ENCODE data around the gene RPL36AL.
"Not testable (repeated sequence)": the region's sequence is repeated elsewhere in the genome, so short reads cannot be mapped to it uniquely, and the experiment has no call there.

Gene RPL36AL

DNA sequence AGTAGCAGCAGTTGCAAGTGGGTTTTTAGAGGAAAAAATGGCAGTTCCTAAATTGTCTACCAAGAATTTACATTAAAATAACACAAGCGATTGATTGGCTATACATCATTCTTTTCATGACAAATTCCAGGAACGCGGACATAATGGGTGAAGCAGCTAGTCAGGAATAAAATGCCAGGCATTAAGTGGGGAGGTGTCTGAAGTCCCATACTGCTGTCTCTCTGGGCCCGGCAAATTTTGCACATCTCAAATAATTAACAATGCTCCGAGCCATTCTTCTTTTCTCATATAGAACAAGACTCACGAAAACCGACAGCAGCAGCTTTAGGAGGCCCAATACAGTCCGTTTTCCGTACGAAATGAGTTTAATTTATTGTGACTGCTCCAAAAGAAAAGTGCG is 696 bp downstream of the RPL36AL start:
- CTCF ChIA-PET = interaction anchor here (1.3 to 5.1 kb wide), 3 partner anchors 8 to 33 kb away, joined by 3 to 30 read pairs (median 6); partner anchors contain the start of gene RPS29
- H3K4me3 ChIP-seq (ENCODE audit: low read depth, low read length) = peak overlapping the region; percentile 93
- DNase-seq (ENCODE audit: low read depth, low spot score) = no peak
- POLR2A ChIA-PET = interaction anchor here (0.7 to 2.4 kb wide), 11 partner anchors 7 to 157 kb away, joined by 3 to 23 read pairs (median 5); partner anchors contain the start of genes DNAAF2, KLHDC2, LRR1 and RPS29
- TF ChIP-seq, protein P1, sequence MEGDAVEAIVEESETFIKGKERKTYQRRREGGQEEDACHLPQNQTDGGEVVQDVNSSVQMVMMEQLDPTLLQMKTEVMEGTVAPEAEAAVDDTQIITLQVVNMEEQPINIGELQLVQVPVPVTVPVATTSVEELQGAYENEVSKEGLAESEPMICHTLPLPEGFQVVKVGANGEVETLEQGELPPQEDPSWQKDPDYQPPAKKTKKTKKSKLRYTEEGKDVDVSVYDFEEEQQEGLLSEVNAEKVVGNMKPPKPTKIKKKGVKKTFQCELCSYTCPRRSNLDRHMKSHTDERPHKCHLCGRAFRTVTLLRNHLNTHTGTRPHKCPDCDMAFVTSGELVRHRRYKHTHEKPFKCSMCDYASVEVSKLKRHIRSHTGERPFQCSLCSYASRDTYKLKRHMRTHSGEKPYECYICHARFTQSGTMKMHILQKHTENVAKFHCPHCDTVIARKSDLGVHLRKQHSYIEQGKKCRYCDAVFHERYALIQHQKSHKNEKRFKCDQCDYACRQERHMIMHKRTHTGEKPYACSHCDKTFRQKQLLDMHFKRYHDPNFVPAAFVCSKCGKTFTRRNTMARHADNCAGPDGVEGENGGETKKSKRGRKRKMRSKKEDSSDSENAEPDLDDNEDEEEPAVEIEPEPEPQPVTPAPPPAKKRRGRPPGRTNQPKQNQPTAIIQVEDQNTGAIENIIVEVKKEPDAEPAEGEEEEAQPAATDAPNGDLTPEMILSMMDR (IDR thresholded peaks at IDR 0.05; ENCODE audit: insufficient read depth, low read length, missing control alignments) = no peak

DNA sequence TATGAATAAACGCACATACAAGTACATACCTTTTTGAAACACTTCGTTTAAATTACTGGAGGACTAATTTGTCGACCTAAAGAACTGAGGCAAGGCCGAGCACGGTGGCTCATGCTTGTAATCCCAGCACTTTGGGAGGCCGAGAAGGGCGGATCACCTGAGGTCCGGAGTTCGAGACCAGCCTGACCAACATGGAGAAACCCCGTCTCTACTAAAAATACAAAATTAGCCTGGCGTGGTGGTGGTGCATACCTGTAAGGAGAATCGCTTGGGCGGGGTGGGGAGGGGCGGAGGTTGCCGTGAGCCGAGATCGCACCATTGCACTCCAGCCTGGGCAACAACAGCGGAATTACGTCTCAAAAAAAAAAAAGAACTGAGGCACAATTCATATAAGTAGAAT is 1.2 kb downstream of the RPL36AL start:
- not testable (repeated sequence) for DNase-seq (ENCODE audit: low read depth, low spot score)
- ChIA-PET POLR2A (interaction anchor here (2.3 to 2.4 kb wide), 2 partner anchors 21 to 33 kb away, joined by 11 to 19 read pairs; partner anchors contain the start of genes LRR1 and RPS29), CTCF (interaction anchor here (5.1 kb wide), 1 partner anchor 33 kb away, joined by 30 read pairs; the partner anchor contains the start of gene RPS29)
- H3K4me3 ChIP-seq (ENCODE audit: low read depth, low read length) = peak overlapping the region; percentile 93

DNA sequence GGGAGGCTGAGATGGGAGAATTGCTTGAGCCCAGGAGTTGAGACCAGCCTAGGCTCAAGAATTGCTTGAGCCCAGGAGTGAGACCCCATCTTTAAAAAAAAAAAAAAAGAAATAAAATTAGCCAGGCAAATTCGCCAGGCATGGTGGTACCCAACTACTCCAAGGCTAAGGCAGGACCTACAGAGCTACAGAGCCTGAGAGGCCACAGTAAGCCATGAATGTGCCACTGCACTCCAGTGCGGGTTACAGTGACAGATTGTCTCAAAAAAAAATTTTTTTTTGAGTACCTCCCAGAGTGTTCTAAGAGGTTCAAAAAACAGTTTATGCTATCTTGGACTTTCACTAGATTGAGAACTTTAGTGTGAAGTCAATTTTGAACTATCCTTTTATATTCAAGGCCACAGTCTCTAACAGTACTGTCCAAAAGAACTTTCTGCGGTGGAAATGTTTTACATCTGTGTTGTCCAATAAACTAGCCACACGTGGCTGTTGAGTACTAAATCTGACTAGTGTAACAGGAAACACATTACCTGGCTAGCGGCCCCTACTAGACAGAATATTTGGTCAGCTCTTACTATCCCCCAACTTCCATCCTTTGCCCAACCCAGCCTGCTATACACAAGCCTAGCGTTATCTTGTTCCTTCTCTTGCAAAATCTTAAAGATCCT is 2.4 kb downstream of the RPL36AL start:
- ChIA-PET POLR2A (interaction anchor here (1.0 kb wide), 1 partner anchor 15 kb away, joined by 7 read pairs; no protein-coding TSS in a partner anchor), CTCF (interaction anchor here (1.1 to 2.5 kb wide), 2 partner anchors 23 to 31 kb away, joined by 3 to 8 read pairs; partner anchors contain the start of gene RPS29)
- no peak overlapping the region for H3K4me3 ChIP-seq (ENCODE audit: low read depth, low read length)
- DNase-seq (ENCODE audit: low read depth, low spot score) = no peak
- TF ChIP-seq, protein P1 (IDR thresholded peaks at IDR 0.05; ENCODE audit: insufficient read depth, low read length, missing control alignments) = no peak

DNA sequence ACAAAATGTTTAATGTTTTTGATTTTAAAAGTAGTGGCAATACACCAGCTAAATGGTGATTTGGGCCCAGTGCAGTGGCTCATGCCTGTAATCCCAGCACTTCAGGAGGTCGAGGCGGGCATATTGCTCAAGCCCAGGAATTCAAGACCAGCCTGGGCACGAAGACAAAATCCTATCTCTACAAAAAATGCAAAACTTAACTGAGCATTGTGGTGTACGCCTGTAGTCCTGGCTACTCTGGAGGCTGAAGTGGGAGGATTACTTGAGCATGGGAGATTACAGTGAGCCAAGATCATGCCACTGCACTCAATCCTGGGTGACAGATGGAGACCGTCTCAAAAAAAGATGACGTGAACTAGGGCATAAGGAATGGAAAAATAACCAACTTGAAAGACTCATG is 4.7 kb downstream of the RPL36AL start:
- TF ChIP-seq, protein P1 (IDR thresholded peaks at IDR 0.05; ENCODE audit: insufficient read depth, low read length, missing control alignments) = no peak
- DNase-seq (ENCODE audit: low read depth, low spot score) = no peak
- H3K4me3 ChIP-seq (ENCODE audit: low read depth, low read length) = no peak overlapping the region
- POLR2A ChIA-PET = no interaction called here
- CTCF ChIA-PET = interaction anchor here (1.1 kb wide), 1 partner anchor 13 kb away, joined by 3 read pairs; no protein-coding TSS in a partner anchor

DNA sequence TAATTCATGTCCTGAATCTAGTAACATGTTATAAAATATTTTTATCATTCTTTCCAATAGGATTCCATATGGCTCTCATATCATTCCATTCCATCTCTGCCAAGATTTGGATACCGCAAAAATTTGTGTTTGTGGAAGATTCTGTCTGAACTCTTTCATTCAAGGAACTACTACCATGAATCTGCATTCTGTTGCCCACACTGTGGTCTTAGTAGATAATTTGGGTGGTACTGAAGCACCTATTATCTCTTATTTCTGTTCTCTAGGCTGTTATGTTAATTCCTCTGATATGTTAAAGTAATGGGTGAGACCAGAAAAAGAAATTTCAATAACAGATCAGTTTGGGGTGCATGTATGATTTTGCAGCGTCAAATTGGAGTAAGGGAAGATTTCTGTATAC is 6.2 kb downstream of the RPL36AL start:
- TF ChIP-seq, protein P1 (IDR thresholded peaks at IDR 0.05; ENCODE audit: insufficient read depth, low read length, missing control alignments) = no peak
- no peak overlapping the region for H3K4me3 ChIP-seq (ENCODE audit: low read depth, low read length)
- ChIA-PET POLR2A (no interaction called here), CTCF (interaction anchor here (0.8 to 1.0 kb wide), 2 partner anchors 27 to 36 kb away, joined by 3 read pairs; no protein-coding TSS in a partner anchor)
- DNase-seq (ENCODE audit: low read depth, low spot score) = no peak

DNA sequence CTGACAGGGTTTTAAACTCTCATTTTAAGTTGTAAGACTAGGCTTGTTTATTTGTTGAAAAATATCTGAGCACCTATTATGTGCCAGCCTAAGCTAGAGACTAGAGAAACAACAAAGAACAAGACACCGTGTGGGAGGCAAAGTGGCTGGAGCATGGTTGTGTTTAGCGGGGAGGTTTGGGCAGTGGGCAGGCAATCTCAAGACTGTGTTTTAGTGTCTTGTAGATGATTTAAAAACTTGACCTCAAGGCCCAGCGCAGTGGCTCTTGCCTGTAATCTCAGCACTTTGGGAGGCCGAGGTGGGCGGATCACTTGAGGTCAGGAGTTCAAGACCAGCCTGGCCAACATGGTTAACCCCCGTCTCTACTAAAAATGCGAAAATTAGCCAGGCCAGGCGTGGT is 7.8 kb downstream of the RPL36AL start:
- CTCF ChIA-PET = interaction anchor here (1.4 to 1.7 kb wide), 2 partner anchors 8 to 26 kb away, joined by 4 to 6 read pairs; partner anchors contain the start of genes MGAT2 and RPL36AL
- TF ChIP-seq, protein P1 (IDR thresholded peaks at IDR 0.05; ENCODE audit: insufficient read depth, low read length, missing control alignments) = no peak
- DNase-seq (ENCODE audit: low read depth, low spot score) = no peak
- POLR2A ChIA-PET = interaction anchor here (1.3 kb wide), 1 partner anchor 8 kb away, joined by 5 read pairs; the partner anchor contains the start of genes MGAT2 and RPL36AL
- H3K4me3 ChIP-seq (ENCODE audit: low read depth, low read length) = no peak overlapping the region
